Panc1 (cell line): Measurements from ENCODE around the gene MYLK.

Source experiments
- POLR2AphosphoS5 ChIP-seq: IDR thresholded peaks from 2 replicates; pipeline ENCODE4 v1.6.1; 2012; ENCODE audit warnings: mild to moderate bottlenecking, low read depth, low read length, moderate library complexity
- TF ChIP-seq, protein P1 (sequence below): fragments of 450-650 bp; IDR thresholded peaks from 2 replicates; pipeline ENCODE4 v1.5.1; 2017; ENCODE audit warnings: mild to moderate bottlenecking

- TF ChIP-seq, protein P1, sequence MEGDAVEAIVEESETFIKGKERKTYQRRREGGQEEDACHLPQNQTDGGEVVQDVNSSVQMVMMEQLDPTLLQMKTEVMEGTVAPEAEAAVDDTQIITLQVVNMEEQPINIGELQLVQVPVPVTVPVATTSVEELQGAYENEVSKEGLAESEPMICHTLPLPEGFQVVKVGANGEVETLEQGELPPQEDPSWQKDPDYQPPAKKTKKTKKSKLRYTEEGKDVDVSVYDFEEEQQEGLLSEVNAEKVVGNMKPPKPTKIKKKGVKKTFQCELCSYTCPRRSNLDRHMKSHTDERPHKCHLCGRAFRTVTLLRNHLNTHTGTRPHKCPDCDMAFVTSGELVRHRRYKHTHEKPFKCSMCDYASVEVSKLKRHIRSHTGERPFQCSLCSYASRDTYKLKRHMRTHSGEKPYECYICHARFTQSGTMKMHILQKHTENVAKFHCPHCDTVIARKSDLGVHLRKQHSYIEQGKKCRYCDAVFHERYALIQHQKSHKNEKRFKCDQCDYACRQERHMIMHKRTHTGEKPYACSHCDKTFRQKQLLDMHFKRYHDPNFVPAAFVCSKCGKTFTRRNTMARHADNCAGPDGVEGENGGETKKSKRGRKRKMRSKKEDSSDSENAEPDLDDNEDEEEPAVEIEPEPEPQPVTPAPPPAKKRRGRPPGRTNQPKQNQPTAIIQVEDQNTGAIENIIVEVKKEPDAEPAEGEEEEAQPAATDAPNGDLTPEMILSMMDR, result no peak
- TF ChIP-seq POLR2AphosphoS5, result no peak
Measured at GRCh38 chr3:123679712-123680386, 204.3 kb downstream of the MYLK start.
